Fibroblast of skin of left quadriceps (primary cell): ENCODE measurements around the gene ENO3.
A peak's percentile ranks its signal among the peaks of the same experiment; 100 is the strongest.
"Not testable (repeated sequence)": the region's sequence is repeated elsewhere in the genome, so short reads cannot be mapped to it uniquely, and the experiment has no call there.

Experiments used
- DNase-seq, 2 experiments: peaks; one replicate each; pipeline ENCODE4 v3.0.0-alpha.2; 2013; ENCODE audit warnings: low read depth in 2 of 2

Gene ENO3

DNA sequence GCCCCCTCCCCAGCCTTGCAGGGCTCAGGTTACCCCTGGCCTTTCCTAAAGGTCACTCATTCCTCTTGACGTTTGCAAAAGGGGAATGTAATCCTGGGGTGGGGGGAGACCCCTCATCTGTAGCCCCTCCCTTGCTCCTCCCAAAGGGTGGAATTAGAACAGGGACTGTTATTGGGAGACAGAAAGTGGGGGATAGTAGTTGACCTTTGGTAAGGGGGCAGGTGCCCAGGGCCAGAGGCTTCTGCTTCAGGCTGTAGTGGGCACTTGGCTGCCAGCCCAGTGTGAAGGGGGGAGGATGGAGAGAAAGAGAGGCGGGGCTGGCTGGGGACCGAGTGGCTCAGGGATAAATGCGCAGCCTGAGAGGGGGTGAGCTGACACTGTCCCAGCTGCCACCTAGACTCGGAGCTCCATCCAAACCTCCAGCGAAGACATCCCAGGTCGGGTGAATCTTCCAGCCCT is at the start of gene ENO3:
ENO3 (plus strand) TSS at position 374 of the 459 bp plus-strand sequence. CDS start 711 bp downstream, outside the sequence.
- DNase-seq, result no peak

DNA sequence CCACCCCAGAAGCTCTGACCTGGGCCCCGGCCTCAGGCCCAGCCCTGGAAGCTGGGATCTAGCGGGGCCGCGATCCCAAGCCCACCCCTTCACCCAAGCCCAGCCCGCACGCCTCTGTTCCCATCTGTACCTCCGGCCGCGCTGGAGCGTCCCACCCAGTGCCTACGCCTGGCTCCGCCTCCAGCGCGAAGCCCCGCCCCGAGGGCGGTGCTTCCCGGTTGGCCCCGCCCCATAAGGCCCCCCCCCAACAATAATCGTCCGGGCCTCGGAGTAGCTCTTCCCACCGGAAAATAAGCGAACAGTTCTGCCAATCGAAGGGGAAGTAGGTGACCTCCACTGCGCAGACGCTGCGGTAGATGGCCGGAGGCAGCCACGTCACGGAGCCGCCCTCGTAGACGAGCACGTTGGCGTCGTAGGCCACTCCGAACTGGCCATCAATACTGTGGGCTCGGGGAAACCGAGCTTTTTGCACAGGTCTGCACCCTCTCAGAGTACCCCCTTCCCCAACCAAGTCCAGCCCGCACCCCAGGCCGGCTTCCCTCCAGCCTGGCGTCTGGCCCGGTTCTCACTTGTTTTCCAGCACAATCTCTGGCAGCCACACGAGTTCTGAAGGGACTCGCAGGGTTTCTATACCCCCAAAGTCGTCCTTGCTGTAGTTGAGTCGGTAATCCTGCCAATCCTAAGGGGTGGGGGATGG is 49.1 kb upstream of the ENO3 start:
- no peak for DNase-seq

DNA sequence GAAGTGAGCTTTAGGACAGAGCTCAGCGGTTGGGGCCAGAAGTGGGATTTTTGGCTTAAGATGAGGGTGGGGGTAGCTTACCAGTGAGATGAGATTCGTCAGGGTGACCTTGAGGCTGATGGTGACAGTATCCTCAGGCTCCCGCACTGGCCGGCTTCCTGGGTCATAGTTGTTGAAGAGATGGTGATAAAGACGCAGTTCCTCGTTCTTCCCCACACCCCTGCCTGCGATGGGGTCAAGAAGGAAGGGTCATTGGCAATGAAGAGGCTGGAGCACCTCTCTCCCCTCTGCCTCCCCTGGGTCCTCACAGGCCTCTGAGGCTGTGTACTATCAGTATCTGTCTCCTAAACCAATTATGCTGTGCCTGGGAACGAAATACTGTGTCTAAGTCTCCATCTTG is 48.4 kb upstream of the ENO3 start:
- no peak for DNase-seq

DNA sequence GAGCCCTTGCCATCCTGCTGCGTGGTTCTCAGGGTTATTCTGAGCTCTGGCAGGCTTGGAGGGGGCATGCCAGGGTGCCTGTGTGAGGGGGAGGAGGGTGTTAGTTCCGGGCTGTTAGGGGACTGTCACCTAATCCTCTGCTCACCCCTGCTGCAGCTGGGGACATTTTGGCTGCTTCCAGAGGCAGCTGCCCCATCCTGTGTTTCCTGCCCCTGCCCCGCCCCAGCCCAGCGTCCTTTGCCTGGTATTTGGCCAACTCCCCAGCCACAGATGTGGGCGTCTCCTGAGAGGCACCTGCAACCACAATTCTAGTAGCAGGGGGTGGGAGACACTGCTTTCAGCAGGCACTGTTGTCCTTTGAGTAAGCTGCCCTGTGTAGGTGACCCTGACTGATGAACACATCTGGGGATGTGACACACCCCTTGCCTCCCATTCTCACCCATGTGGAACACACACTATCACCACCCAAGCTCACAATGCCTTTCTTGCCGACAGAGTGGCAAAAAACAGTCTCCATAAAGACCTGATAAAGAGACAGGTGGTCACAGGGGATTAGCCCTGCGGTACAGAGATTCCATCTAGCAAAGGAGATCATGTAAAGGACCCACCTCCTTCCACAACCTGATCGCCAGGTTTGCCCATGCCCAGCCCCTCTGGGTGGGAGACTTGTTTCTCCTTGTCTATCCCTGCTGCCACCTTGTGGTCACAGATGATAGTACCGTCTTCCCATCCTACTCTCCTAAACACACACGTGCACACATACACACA is 47.7 kb upstream of the ENO3 start, which contains the start of gene CHRNE:
CHRNE (minus strand) TSS at position 48 of the 768 bp plus-strand sequence; CDS start at position 13, 35 bp downstream.
- peak; percentile 29 to 32 for DNase-seq

DNA sequence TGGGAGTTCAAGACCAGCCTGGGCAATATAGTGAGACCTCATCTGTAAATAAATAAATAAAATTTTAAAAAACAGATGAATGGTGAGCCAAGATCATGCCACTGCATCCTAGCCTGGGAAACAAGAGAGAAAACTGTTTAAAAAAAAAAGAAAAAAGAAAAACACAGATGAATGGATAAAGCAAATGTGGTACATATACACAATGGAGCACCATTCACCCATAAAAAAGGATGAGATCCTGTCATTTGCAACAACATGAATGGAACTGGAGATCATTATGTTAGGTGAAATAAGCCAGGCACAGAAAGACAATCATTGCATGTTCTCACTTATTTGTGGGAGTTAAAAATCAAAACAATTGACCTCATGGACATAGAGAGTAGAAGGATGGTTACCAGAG is 44.3 kb upstream of the ENO3 start:
- DNase-seq, result not testable (repeated sequence)

DNA sequence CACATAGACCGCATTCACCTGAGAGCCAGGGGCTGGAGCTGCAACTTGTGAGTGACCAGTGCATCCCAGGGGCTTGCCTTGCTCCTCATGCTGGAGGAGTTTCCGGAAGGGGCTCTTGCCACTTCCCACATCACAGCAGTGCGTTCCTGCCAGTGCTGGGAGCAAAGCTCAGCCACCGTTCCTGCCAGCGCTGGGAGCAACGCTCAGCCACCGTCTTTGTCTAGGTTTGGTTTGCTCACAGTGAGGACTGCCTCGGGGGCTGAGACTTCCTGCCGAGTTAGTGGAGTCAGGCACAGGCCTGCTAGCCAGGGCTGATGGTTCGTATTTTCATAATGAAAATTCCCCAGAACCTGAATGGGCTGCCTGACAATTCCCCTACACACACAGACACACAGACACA is 42.6 kb upstream of the ENO3 start:
- no peak for DNase-seq

DNA sequence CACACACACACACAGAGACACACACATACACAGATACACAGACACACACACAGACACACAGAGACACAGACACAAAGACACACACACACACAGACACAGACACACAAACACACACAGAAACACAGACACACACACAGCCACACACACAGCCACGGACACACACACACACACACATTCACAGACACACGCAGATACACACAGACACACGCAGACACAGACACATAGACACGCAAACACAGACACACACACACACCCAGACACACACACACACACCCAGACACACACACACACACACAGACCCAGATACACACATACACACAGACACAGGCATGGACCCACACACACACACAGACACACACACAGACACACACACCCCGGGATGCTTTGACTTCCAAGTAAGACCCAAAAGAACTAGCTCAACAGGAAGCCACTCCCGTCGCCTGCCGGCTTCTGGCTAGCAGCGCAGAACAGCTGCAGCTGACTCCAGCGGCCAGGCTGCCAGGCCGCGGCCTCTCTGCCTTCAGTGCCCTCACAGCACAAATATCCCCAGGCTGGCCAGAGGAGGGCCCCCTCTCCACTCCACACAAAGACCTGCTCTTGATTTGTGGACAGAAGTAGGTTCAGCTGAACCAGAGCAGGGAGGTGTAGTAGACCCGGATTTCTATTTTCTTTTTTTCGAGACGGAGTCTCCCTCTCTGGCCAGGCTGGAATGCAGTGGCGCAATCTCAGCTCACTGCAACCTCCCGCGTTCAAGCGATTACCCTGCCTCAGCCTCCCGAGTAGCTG is 42.0 kb upstream of the ENO3 start:
- DNase-seq, result peak; percentile 66 to 68

DNA sequence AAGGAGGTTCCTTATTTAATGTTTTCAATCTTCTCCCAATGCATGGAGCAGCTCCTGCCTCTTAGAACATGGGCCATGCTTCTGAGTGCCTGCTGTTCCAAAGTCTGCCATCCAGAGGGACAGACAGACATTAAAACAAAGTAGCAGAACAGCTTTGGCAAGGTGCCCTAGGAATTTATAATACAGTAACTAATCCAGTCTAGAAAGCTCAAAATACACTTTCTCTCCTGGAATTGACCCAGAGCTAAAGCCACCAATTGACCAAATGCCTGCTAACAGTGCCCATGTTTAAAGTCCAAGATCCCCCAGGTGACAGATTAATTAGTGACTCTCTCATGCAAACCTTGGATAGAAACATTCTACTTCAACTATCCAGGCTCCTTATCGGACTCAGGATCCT is 36.9 kb upstream of the ENO3 start:
- DNase-seq, result no peak

DNA sequence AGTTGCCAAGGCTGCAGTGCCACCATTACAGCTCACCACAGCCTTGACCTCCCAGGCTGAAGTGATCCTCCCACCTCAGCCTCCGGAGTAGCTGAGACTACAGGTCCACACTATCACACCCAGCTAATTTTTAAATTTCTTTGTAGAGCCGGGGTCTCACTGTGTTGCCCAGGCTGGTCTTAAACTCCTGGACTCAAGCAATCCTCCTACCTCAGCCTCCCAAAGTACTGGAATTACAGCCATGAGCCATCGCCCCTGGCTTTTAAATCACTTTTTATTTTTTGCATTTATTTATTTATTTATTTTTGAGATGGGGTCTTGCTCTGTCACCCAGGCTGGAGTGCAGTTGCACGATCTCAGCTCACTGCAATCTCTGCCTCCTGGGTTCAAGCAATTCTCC is 36.4 kb upstream of the ENO3 start:
- not testable (repeated sequence) for DNase-seq

DNA sequence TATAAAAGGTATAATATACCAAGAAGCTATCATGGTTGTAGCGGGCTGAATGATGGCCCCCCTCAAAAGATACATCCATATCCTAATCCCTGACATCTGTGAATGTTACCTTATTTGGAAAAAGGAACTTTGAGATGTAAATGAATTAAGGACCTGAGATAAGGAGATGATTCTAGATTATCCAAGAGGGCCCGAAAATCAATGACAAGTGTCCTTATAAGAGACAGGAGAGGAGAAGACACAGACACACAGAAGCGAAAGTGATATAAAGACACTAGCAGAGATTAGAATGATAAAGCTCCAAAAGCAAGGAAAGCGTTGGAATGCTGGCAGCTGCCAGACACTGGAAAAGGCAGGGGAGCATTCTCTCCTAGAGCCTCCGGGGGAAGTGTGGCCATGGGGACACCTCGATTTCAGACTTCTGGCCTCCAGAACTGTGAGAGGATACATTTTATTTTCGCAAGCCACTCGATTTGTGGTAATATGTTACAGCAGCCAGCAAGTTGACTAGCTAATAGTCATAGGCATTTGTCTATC is 31.3 kb upstream of the ENO3 start:
- no peak for DNase-seq

DNA sequence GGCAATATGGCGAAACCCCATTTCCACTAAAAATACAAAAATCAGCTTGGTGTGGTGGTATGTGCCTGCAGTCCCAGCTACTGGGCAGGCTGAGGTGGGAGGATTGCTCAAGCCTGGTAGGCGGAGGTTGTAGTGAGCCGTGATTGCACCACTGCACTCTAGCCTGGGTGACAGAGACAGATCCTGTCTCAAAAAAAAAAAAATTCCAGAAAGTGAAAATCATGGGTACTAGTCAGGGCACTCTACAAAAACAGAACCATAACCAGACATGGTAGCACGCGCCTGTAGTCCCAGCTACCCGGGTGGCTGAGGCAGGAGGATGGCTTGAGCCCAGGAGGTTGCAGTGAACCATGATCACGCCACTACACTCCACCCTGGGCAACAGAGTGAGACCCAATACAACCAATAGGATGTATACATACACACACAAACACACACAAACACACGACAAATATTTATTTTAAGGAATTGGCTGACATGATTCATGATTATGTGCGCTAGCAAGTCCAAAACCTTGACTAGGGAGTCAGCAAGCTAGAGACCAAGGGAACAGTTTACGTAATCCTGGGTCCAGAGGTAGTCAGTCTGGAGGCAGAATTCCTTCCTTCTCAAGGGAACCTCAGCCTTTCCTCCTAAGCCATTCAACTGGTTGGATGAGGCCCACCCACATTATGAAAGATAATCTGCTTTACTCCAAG is 30.4 kb upstream of the ENO3 start:
- DNase-seq, result no peak

DNA sequence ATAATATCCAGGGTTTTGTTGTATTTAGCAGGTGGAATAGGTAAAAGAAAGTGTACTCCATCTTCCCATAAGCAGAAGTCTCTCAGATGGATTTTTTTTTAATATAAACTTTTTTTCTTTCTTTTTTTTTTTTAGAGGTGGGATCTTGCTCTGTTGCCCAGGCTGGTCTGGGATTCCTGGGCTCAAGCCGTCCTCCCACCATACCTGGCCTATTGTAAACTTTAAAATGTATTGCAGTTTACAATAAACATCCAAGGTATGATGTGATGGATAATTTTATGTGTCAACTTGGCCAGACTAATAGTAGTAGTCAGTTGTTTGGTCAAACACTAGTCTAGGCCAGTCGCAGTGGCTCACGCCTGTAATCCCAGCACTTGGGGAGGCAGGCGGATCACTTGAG is 29.6 kb upstream of the ENO3 start:
- DNase-seq, result no peak

DNA sequence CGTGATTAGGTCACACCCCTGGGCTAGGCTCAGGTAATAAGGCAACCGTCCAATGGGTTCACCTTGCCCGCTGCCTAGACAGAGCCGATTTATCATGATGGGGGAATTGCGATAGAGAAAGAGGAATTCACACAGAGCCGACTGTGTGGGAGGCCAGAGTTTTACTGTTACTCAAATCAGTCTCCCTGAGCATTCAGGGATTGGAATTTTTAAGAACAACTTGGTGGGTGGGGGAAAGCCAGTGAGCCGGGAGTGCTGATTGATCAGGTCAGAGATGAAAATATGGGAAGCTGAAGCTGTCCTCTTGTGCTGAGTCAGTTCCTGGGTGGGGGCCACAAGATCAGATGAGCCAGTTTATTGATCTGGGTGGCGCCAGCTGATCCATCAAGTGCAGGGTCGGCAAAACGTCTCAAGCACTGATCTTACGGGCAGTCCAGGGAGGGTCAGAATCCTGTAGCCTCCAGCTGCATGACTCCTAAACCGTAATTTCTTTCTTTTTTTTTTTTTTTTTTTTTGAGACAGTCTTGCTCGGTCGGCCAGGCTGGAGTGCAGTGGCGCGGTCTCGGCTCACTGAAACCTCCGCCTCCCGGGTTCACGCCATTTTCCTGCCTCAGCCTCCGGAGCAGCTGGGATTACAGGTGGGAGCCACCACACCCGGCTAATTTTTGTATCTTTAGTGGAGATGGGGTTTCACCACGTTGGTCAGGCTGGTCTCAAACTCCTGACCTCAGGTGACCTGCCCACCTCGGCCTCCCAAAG is 24.2 kb upstream of the ENO3 start:
- not testable (repeated sequence) for DNase-seq

DNA sequence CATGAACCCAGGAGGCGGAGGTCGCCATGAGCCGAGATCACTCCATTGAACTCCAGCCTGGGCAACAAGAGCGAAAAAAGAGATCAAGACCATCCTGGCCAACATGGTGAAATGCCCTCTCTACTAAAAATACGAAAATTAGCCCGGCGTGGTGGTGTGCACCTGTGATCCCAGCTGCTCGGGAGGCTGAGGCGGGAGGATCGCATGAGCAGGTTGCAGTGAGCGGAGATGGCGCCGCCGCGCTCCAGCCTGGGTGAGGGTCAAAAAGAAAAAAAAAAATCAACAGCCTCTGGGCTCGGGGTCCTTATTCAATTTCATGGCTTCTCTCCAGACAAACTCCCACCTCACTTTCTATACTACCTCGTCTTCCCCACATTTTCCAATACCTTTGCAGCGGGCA is 22.0 kb upstream of the ENO3 start:
- DNase-seq, result no peak

DNA sequence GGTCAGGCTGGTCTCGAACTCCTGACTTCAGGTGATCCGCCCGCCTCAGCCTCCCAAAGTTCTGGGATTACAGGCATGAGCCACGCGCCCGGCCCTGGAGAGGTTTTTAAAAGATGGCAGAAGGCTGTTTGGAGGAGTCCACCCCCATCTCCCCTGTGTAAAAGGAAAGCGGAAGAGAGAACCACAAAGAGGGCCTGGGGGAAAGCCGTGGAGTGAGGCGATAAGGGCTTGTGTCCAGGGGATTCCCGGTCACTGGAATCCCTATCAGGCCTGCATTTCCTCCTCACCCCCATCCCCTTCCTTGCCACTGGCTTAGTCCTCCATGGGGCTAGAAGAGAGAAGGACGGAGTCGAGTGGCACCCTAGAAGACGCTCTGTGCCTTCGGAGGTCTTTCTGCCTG is 19.0 kb upstream of the ENO3 start, which contains the start of gene GP1BA:
GP1BA (plus strand) TSS at position 315 of the 400 bp plus-strand sequence. CDS start 328 bp downstream, outside the sequence.
- DNase-seq, result no peak

DNA sequence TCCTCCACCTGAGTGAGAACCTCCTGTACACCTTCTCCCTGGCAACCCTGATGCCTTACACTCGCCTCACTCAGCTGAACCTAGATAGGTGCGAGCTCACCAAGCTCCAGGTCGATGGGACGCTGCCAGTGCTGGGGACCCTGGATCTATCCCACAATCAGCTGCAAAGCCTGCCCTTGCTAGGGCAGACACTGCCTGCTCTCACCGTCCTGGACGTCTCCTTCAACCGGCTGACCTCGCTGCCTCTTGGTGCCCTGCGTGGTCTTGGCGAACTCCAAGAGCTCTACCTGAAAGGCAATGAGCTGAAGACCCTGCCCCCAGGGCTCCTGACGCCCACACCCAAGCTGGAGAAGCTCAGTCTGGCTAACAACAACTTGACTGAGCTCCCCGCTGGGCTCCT is 18.2 kb upstream of the ENO3 start:
- no peak for DNase-seq

DNA sequence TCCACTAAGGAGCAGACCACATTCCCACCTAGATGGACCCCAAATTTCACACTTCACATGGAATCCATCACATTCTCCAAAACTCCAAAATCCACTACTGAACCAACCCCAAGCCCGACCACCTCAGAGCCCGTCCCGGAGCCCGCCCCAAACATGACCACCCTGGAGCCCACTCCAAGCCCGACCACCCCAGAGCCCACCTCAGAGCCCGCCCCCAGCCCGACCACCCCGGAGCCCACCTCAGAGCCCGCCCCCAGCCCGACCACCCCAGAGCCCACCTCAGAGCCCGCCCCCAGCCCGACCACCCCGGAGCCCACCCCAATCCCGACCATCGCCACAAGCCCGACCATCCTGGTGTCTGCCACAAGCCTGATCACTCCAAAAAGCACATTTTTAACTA is 17.3 kb upstream of the ENO3 start:
- DNase-seq, result no peak

DNA sequence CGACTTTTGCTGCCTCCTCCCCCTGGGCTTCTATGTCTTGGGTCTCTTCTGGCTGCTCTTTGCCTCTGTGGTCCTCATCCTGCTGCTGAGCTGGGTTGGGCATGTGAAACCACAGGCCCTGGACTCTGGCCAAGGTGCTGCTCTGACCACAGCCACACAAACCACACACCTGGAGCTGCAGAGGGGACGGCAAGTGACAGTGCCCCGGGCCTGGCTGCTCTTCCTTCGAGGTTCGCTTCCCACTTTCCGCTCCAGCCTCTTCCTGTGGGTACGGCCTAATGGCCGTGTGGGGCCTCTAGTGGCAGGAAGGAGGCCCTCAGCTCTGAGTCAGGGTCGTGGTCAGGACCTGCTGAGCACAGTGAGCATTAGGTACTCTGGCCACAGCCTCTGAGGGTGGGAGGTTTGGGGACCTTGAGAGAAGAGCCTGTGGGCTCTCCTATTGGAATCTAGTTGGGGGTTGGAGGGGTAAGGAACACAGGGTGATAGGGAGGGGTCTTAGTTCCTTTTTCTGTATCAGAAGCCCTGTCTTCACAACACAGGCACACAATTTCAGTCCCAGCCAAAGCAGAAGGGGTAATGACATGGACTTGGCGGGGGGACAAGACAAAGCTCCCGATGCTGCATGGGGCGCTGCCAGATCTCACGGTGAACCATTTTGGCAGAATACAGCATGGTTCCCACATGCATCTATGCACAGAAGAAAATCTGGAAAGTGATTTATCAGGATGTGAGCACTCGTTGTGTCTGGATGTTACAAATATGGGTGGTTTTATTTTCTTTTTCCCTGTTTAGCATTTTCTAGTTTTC is 16.5 kb upstream of the ENO3 start:
- DNase-seq, result no peak

DNA sequence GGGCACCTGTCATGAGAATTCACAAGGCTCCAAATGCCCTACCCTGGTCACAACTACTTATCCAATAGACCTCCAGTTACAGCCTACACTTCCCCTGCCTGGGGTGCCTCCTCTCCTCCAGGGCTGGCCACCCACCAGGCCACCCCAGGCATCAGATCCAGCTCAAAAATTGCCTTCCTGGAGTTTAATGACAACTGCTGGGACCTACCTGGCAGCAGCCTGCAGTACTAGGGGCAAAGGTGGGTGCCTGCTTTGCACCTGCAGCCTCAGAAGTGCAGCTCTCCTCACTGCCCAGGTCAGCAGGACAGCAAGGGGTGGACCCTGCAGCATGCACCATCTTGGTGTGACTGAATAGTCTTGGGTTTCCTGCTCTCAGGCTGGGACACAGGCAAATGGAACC is 15.3 kb upstream of the ENO3 start:
- DNase-seq, result no peak

DNA sequence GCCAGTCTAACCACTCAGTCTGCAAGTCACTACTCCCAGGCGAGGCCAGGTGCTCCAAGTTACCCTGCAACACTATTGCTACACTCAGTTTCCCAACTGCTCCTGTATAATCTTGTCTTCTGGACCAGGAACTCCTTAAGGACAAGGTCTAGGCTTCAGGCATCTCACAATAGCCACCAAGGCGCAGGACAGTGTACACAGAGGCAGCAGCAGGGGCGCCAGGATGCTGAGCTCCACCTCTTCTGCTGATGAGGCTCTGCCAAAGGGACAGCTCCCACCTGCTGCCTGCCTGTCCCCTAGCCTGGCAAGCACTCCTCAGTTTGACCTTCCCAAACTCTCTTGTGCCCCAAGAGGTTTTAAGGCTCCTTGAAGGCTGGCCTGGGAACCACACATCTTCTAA is 14.5 kb upstream of the ENO3 start:
- DNase-seq, result no peak
